SK-N-SH (cell line): ENCODE results near the gene PCSK6. TPM values are rescaled to one million over a fixed set of nuclear protein-coding genes. Genes with fewer than 3 reads are reported as not detected.

ENCODE experiments used
- CTCF ChIA-PET: fragments of 300-600, 350-600 bp; formaldehyde crosslinking; extraction: SDS; loops from one replicate; lab custom pipeline; 2021; lab: Yijun Ruan, JAX
- POLR2A ChIA-PET: fragments of 350-600 bp; sonication (Branson Sonifier 250); formaldehyde crosslinking; extraction: SDS; loops from one replicate; lab custom pipeline; 2020; ENCODE audit warnings: antibody characterized with exemption, inconsistent platforms; lab: Yijun Ruan, JAX
- DNase-seq: peaks from one replicate; pipeline ENCODE4 v3.0.0; 2012
- H2AFZ ChIP-seq: fragments of 200-600 bp; sonication (generic); 2 replicates; pipeline ENCODE4 v1.8.1; 2016; ENCODE audit warnings: antibody characterized with exemption, mild to moderate bottlenecking, low read depth
- H3F3A ChIP-seq: fragments of 200-600 bp; sonication (generic); replicated peaks from 2 replicates; pipeline ENCODE3; 2016; ENCODE audit warnings: antibody characterized with exemption, mild to moderate bottlenecking; ENCODE audit not compliant: insufficient read depth
- H3K27ac ChIP-seq, 2 experiments: fragments of 200-500 bp in 1 of 2; fragments of 200-600 bp in 1 of 2; sonication (Bioruptor generic) in 1 of 2; sonication (generic), shearing (Covaris generic) in 1 of 2; 2 replicates each; pipeline versions ENCODE4 v1.5.1 to v1.6.1; 2014 to 2016; ENCODE audit warnings: low read depth in 2 of 2, inconsistent platforms in 1 of 2, low read length in 1 of 2, mild to moderate bottlenecking in 1 of 2, mixed read lengths in 1 of 2
- H3K27me3 ChIP-seq: fragments of 200-600 bp; sonication (generic), shearing (Covaris generic); 2 replicates; pipeline ENCODE4 v1.6.1; 2016; ENCODE audit warnings: mixed run types; ENCODE audit not compliant: insufficient read depth
- H3K36me3 ChIP-seq, 2 experiments: fragments of 200-500 bp in 1 of 2; fragments of 200-600 bp in 1 of 2; sonication (Bioruptor generic) in 1 of 2; sonication (generic) in 1 of 2; replicated peaks in 1 of 2; 2 replicates each; pipeline versions ENCODE3 to v1.5.1; 2014 to 2016; ENCODE audit warnings: low read length in 1 of 2, mild to moderate bottlenecking in 1 of 2; ENCODE audit not compliant: insufficient read depth in 2 of 2, control insufficient read depth in 1 of 2
- H3K4me1 ChIP-seq, 2 experiments: fragments of 200-500 bp in 1 of 2; fragments of 200-600 bp in 1 of 2; sonication (Bioruptor generic) in 1 of 2; sonication (generic), shearing (Covaris generic) in 1 of 2; 2 replicates each; pipeline versions ENCODE4 v1.5.1 to v1.6.1; 2014 to 2016; ENCODE audit warnings: low read depth in 1 of 2, low read length in 1 of 2, mixed run types in 1 of 2; ENCODE audit not compliant: insufficient read depth in 2 of 2, control insufficient read depth in 1 of 2
- H3K4me2 ChIP-seq: fragments of 200-600 bp; sonication (generic), shearing (Covaris generic); 2 replicates; pipeline ENCODE4 v1.6.1; 2017; ENCODE audit warnings: mixed run types
- H3K4me3 ChIP-seq, 2 experiments: fragments of 200-500 bp in 1 of 2; fragments of 200-600 bp in 1 of 2; sonication (Bioruptor generic) in 1 of 2; sonication (generic), shearing (Covaris generic) in 1 of 2; 2 replicates each; pipeline versions ENCODE4 v1.5.1 to v1.8.1; 2014 to 2016; ENCODE audit warnings: low read depth in 2 of 2, inconsistent platforms in 1 of 2, low read length in 1 of 2, mild to moderate bottlenecking in 1 of 2, mixed read lengths in 1 of 2, moderate library complexity in 1 of 2
- H3K79me2 ChIP-seq: fragments of 200-600 bp; sonication (generic); 2 replicates; pipeline ENCODE4 v1.8.1; 2017; ENCODE audit warnings: mild to moderate bottlenecking; ENCODE audit not compliant: insufficient read depth
- H3K9ac ChIP-seq: fragments of 200-600 bp; sonication (generic); 2 replicates; pipeline ENCODE4 v1.6.1; 2017; ENCODE audit warnings: mixed run types
- H3K9me2 ChIP-seq: fragments of 200-600 bp; sonication (generic); 2 replicates; pipeline ENCODE4 v1.6.1; 2017; ENCODE audit warnings: mixed run types
- H3K9me3 ChIP-seq: fragments of 200-600 bp; sonication (generic); 2 replicates; pipeline ENCODE4 v1.6.1; 2017; ENCODE audit warnings: mixed run types, mild to moderate bottlenecking, moderate library complexity
- H4K20me1 ChIP-seq: fragments of 200-600 bp; sonication (generic); 2 replicates; pipeline ENCODE4 v1.6.1; 2017; ENCODE audit warnings: mild to moderate bottlenecking, mixed run types; ENCODE audit not compliant: insufficient read depth
- ELF1 ChIP-seq: IDR thresholded peaks from 2 replicates; pipeline ENCODE4 v1.4.0; 2012
- FOSL2 ChIP-seq: IDR thresholded peaks from 2 replicates; pipeline ENCODE4 v1.4.0; 2012; ENCODE audit warnings: low read depth, mild to moderate bottlenecking, moderate library complexity, borderline replicate concordance
- FOXJ3 ChIP-seq: sonication (generic); formaldehyde crosslinking; IDR thresholded peaks from 2 replicates; pipeline ENCODE4 v1.5.1; 2020; ENCODE audit warnings: mild to moderate bottlenecking, missing genetic modification reagents
- GATA2 ChIP-seq: sonication (generic); formaldehyde crosslinking; IDR thresholded peaks from 2 replicates; pipeline ENCODE4 v1.5.0; 2020; ENCODE audit warnings: mild to moderate bottlenecking, missing genetic modification reagents
- JUND ChIP-seq: IDR thresholded peaks from 2 replicates; pipeline ENCODE4 v1.4.0; 2012
- NFIC ChIP-seq: IDR thresholded peaks from 2 replicates; pipeline ENCODE4 v1.4.0; 2012; ENCODE audit warnings: borderline replicate concordance
- RAD21 ChIP-seq: IDR thresholded peaks from 2 replicates; pipeline ENCODE4 v1.6.1; 2012; ENCODE audit warnings: mild to moderate bottlenecking, low read length
- SIN3A ChIP-seq: IDR thresholded peaks from 2 replicates; pipeline ENCODE4 v1.6.1; 2012; ENCODE audit warnings: low read depth, mild to moderate bottlenecking, low read length, moderate library complexity, borderline replicate concordance
- TAF1 ChIP-seq: IDR thresholded peaks from 2 replicates; pipeline ENCODE4 v1.6.1; 2012; ENCODE audit warnings: low read depth, mild to moderate bottlenecking, low read length, moderate library complexity, borderline replicate concordance
- WGBS: methylation state at CpG from one replicate; pipeline ENCODE4 v1.1.6; 2017; ENCODE audit warnings: low lambda C conversion rate; 5-methylcytosine and 5-hydroxymethylcytosine counted together
- polyA plus RNA-seq, 3 experiments: library from polyadenylated mRNA; depleted of rRNA; stranded (reverse); fragments of >200 nt; gene quantifications; 2 replicates each; pipeline ENCODE4 v1.2.3, GENCODE V29; 2012
- TF ChIP-seq, protein P1 (sequence below): fragments of 200-600 bp; sonication (generic); IDR thresholded peaks from 2 replicates; pipeline ENCODE4 v1.6.1; 2017; ENCODE audit warnings: antibody characterized with exemption, mild to moderate bottlenecking, moderate library complexity

PCSK6 gene
- polyA plus RNA-seq, 1 of the 3 experiments (the other 2 are of a cell fraction), result 0.03 TPM

DNA sequence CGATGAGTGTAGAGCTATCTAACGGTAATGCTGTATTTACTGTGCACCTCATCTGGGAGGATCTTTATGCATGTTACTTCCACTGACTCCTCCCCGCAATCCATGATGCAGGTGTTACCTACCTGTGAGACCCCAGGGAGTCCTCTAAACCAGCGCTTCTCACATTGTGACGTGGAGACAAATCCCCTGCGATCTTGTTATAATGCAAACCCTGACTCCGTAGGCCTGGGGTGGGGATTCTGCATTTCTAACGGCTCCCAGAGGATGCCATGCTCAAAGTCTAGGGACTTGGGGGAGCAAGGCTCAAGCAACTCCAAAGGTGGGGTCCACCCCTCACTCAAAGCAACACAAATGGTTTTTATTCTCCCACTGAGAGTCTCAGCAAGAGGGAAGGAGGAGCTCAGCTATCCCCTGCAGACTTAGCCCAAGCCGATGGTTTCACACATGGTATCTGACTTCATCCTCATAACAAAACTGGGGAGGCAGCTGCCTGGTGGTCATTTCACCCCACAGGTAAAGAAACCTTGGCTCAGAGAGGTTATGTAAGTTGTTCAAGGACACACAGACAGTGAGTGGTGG, 63.6 kb downstream of the PCSK6 start:
- POLR2A ChIA-PET, result no interaction called here

DNA sequence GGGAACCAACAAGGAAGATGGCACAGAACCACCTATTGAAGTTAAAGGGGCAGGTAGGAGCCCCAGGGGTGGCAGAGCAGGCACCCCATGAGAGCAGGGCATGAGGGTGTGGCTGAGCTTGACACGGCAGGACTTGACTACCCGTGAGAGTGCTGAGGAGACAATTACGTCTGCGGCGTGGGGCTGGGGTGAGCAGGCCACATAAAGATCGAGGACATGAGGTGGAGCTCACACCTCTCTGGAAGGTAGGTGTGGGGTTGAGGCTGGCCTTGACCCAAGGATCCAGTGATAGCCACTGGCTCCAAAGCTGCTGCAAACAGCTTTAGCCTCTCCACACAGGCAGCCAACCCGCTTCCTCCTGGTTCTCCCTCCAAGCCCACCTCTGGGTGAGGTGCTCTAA, 64.5 kb downstream of the PCSK6 start:
- Histone ChIP-seq H3K4me3 (no peak overlapping the region), H3F3A (no peaks in the 10 kb centered on the region), H4K20me1 (no peaks in the 10 kb centered on the region), H3K27me3 (no peaks in the 10 kb centered on the region), H3K9me3 (no peaks in the 10 kb centered on the region), H3K79me2 (no peaks in the 10 kb centered on the region), H3K36me3 (no peaks in the 10 kb centered on the region), H3K4me2 (no peak overlapping the region), H3K4me1 (peaks cover 0 to 3% of the 10 kb centered on the region in 2 experiments; a peak in 1 of 4 replicates), H2AFZ (no peak overlapping the region), H3K9ac (no peak overlapping the region), H3K9me2 (no peaks in the 10 kb centered on the region), H3K27ac (no peak overlapping the region)
- TF ChIP-seq FOSL2, result no peak
- no peak for TF ChIP-seq NFIC
- no peak for TF ChIP-seq RAD21
- no peak for TF ChIP-seq FOXJ3 (CRISPR knock-in tag)
- CTCF ChIA-PET, result interaction anchor here (0.6 to 2.0 kb wide), 2 partner anchors 12 to 77 kb away, joined by 3 to 5 read pairs; no protein-coding TSS in a partner anchor
- POLR2A ChIA-PET, result no interaction called here
- no peak for DNase-seq
- 84% methylated on average over 6 of the region's 7 CpGs for WGBS

More for the DNA sequence above, 63.6 kb downstream of the PCSK6 start:
- 68% methylated on average over 9 of the region's 9 CpGs for WGBS
- no peak overlapping the region for H2AFZ ChIP-seq
- no peak overlapping the region for H3K27ac ChIP-seq
- CTCF ChIA-PET, result interaction anchor here (1.6 to 2.0 kb wide), 2 partner anchors 17 to 76 kb away, joined by 4 to 5 read pairs; no protein-coding TSS in a partner anchor
- no peaks in the 10 kb centered on the region; the same call in 1 of the 2 replicates for H3K27me3 ChIP-seq
- peaks cover 0 to 3% of the 10 kb centered on the region in 2 experiments; a peak in 1 of 4 replicates for H3K4me1 ChIP-seq
- H3K4me2 ChIP-seq, result no peak overlapping the region
- TF ChIP-seq ELF1 (no peak), JUND (no peak), RAD21 (no peak), GATA2 (CRISPR knock-in tag) (no peak), TAF1 (no peak), SIN3A (no peak)
- TF ChIP-seq, protein P1, sequence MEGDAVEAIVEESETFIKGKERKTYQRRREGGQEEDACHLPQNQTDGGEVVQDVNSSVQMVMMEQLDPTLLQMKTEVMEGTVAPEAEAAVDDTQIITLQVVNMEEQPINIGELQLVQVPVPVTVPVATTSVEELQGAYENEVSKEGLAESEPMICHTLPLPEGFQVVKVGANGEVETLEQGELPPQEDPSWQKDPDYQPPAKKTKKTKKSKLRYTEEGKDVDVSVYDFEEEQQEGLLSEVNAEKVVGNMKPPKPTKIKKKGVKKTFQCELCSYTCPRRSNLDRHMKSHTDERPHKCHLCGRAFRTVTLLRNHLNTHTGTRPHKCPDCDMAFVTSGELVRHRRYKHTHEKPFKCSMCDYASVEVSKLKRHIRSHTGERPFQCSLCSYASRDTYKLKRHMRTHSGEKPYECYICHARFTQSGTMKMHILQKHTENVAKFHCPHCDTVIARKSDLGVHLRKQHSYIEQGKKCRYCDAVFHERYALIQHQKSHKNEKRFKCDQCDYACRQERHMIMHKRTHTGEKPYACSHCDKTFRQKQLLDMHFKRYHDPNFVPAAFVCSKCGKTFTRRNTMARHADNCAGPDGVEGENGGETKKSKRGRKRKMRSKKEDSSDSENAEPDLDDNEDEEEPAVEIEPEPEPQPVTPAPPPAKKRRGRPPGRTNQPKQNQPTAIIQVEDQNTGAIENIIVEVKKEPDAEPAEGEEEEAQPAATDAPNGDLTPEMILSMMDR, result no peak
- no peak overlapping the region for H3K4me3 ChIP-seq
- DNase-seq, result no peak
- H3K9ac ChIP-seq, result no peak overlapping the region
- H3K9me2 ChIP-seq, result no peaks in the 10 kb centered on the region
- H4K20me1 ChIP-seq, result no peaks in the 10 kb centered on the region
- H3F3A ChIP-seq, result no peaks in the 10 kb centered on the region
- H3K36me3 ChIP-seq, result no peaks in the 10 kb centered on the region
- no peaks in the 10 kb centered on the region for H3K9me3 ChIP-seq
- no peaks in the 10 kb centered on the region for H3K79me2 ChIP-seq
